ENCODE measurements around the gene VANGL1.

The VANGL1 gene

GRCh38 chr1:115717541-115717940 lies 75.8 kb downstream of the VANGL1 start:
- H3K36me3 ChIP-seq (ENCODE audit: insufficient read depth, low read length) = no peaks in the 10 kb centered on the region
- no peak overlapping the region for H3K4me3 ChIP-seq (ENCODE audit: low read depth, low read length, poor library complexity, severe bottlenecking)
- no peak overlapping the region for H2AFZ ChIP-seq (ENCODE audit: low read length)
- no peak overlapping the region for H3K27ac ChIP-seq (ENCODE audit: low read depth, low read length, poor library complexity, severe bottlenecking)
- TF ChIP-seq EZH2 (IDR thresholded peaks at IDR 0.05; ENCODE audit: borderline replicate concordance, low read length) (no peak), CTCF (IDR thresholded peaks at IDR 0.05; ENCODE audit: low read length) (peak; percentile 55; the same call in 1 of the 2 replicates)
- no peak overlapping the region for H3K4me2 ChIP-seq (ENCODE audit: low read length)
- no peaks in the 10 kb centered on the region for H3F3A ChIP-seq (ENCODE audit: insufficient read depth, low read length)
- H3K79me2 ChIP-seq (ENCODE audit: insufficient read depth, low read length) = no peaks in the 10 kb centered on the region
- no peak overlapping the region for H3K9ac ChIP-seq (ENCODE audit: low read length)
- no peaks in the 10 kb centered on the region for H3K9me2 ChIP-seq (ENCODE audit: low read depth, low read length)
- no peaks in the 10 kb centered on the region for H3K4me1 ChIP-seq (ENCODE audit: insufficient read depth, low read length, severe bottlenecking)
- H4K20me1 ChIP-seq (ENCODE audit: insufficient read depth, low read length) = no peaks in the 10 kb centered on the region
- no peaks in the 10 kb centered on the region for H3K27me3 ChIP-seq (ENCODE audit: insufficient read depth, low read length)
- H3K9me3 ChIP-seq (ENCODE audit: low read length) = no peaks in the 10 kb centered on the region

- Histone ChIP-seq H3K4me1 (ENCODE audit: insufficient read depth, low read length, severe bottlenecking) (no peaks in the 10 kb centered on the region), H3K9ac (ENCODE audit: low read length) (no peak overlapping the region), H3K4me3 (ENCODE audit: low read depth, low read length, poor library complexity, severe bottlenecking) (no peak overlapping the region), H3K27ac (ENCODE audit: low read depth, low read length, poor library complexity, severe bottlenecking) (no peak overlapping the region), H3K9me2 (ENCODE audit: low read depth, low read length) (no peaks in the 10 kb centered on the region), H3F3A (ENCODE audit: insufficient read depth, low read length) (no peaks in the 10 kb centered on the region), H3K79me2 (ENCODE audit: insufficient read depth, low read length) (no peaks in the 10 kb centered on the region), H3K36me3 (ENCODE audit: insufficient read depth, low read length) (no peaks in the 10 kb centered on the region), H3K27me3 (ENCODE audit: insufficient read depth, low read length) (no peaks in the 10 kb centered on the region), H3K4me2 (ENCODE audit: low read length) (no peak overlapping the region), H4K20me1 (ENCODE audit: insufficient read depth, low read length) (no peaks in the 10 kb centered on the region), H2AFZ (ENCODE audit: low read length) (no peak overlapping the region), H3K9me3 (ENCODE audit: low read length) (no peaks in the 10 kb centered on the region)
- TF ChIP-seq EZH2 (IDR thresholded peaks at IDR 0.05; ENCODE audit: borderline replicate concordance, low read length) (no peak), CTCF (IDR thresholded peaks at IDR 0.05; ENCODE audit: low read length) (no peak)
Measured at GRCh38 chr1:115718011-115718754, 76.4 kb downstream of the VANGL1 start.

- Histone ChIP-seq H3F3A (ENCODE audit: insufficient read depth, low read length) (no peaks in the 10 kb centered on the region), H3K4me1 (ENCODE audit: insufficient read depth, low read length, severe bottlenecking) (no peaks in the 10 kb centered on the region), H3K9ac (ENCODE audit: low read length) (no peak overlapping the region), H3K9me2 (ENCODE audit: low read depth, low read length) (no peaks in the 10 kb centered on the region), H3K36me3 (ENCODE audit: insufficient read depth, low read length) (no peaks in the 10 kb centered on the region), H3K79me2 (ENCODE audit: insufficient read depth, low read length) (no peaks in the 10 kb centered on the region), H3K27ac (ENCODE audit: low read depth, low read length, poor library complexity, severe bottlenecking) (no peak overlapping the region), H3K4me3 (ENCODE audit: low read depth, low read length, poor library complexity, severe bottlenecking) (no peak overlapping the region), H4K20me1 (ENCODE audit: insufficient read depth, low read length) (no peaks in the 10 kb centered on the region), H3K4me2 (ENCODE audit: low read length) (no peak overlapping the region), H3K9me3 (ENCODE audit: low read length) (no peaks in the 10 kb centered on the region), H2AFZ (ENCODE audit: low read length) (no peak overlapping the region), H3K27me3 (ENCODE audit: insufficient read depth, low read length) (no peaks in the 10 kb centered on the region)
- TF ChIP-seq EZH2 (IDR thresholded peaks at IDR 0.05; ENCODE audit: borderline replicate concordance, low read length) (no peak), CTCF (IDR thresholded peaks at IDR 0.05; ENCODE audit: low read length) (no peak)
Measured at GRCh38 chr1:115719285-115719684, 77.5 kb downstream of the VANGL1 start.
